ENCODE data around the gene LDB1.
A peak's percentile ranks its signal among the peaks of the same experiment; 100 is the strongest.

Gene LDB1, protein sequence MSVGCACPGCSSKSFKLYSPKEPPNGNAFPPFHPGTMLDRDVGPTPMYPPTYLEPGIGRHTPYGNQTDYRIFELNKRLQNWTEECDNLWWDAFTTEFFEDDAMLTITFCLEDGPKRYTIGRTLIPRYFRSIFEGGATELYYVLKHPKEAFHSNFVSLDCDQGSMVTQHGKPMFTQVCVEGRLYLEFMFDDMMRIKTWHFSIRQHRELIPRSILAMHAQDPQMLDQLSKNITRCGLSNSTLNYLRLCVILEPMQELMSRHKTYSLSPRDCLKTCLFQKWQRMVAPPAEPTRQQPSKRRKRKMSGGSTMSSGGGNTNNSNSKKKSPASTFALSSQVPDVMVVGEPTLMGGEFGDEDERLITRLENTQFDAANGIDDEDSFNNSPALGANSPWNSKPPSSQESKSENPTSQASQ

GRCh38 chr10:102120142-102120990 is at the start of gene LDB1:
Gene LDB1, minus strand, starts transcription at chr10:102120368. Its CDS starts 258 bp downstream, at chr10:102120110.
- DNase-seq (ENCODE audit: low read depth), result peak; percentile 50

- peak; percentile 35 for DNase-seq (ENCODE audit: low read depth)
Observed at GRCh38 chr10:102167861-102168260, 47.7 kb upstream of the LDB1 start.

DNA sequence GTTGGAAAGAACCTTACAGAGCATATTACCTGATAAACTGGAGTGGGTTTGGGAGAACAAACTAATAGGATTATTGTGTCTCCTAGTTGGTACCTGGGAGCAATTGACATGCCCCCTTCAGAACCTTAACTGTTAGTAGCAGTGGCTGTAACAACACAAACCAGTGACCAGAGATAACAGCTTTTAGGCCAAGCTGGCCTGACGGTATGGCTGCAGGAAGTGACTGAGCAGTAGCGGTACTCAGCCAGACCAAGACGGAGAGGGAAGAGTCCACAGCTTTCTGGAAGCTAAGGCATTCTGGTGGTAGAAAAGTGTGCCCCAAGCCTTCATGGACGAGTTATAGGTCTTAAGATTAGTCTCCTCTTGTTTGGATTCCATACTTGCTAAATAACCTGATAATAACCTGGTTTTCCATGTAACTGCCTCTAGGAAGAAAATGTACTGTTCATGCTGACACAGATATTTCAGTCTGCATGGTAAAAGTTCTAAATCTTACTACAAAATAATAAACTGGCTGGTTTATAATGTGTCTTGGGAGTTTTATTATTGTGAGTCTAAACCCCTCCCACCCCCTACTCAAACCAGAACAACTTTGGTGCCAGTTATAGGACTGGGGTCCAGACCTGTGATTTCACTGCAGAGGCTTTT is 43.3 kb upstream of the LDB1 start:
- DNase-seq (ENCODE audit: low read depth), result no peak

DNA sequence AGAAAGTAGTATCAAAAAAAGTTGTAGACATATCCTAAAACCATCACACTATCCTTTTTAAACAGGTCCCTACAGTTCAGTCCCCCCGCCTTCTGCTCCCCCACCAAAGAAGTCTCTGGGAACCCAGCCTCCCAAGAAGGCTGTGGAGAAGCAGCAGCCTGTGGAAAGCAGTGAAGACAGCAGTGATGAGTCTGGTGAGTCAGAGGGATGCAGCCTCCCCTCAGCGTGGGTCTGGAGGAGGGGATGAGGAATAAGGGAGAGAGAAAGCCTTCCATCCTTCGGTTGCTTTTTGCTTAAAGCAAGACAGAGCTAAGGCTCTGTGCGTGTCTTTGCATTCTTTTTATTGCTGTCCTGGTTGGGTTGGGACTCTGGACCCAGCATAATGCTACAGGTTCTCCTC is 39.7 kb upstream of the LDB1 start:
- DNase-seq (ENCODE audit: low read depth), result no peak

DNA sequence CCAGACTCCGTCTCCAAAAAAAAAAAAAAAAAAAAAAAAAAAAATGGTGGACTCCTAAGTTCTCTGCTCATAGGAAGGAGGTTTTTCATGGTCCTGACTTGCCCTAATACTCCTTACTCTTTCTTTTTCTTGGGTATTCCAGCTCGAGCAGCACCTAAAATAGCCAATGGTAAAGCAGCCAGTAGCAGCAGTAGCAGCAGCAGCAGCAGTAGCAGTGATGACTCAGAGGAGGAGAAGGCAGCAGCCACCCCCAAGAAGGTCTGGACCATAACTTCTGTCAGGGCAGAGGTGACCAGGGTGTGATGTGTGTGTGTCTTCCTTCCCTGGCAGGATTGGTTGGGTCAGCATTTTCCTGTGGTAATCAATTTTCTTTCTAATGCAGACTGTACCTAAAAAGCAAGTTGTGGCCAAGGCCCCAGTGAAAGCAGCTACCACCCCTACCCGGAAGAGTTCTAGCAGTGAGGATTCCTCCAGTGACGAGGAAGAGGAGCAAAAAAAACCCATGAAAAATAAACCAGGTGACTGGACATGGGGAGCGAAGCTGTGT is 39.0 kb upstream of the LDB1 start:
- DNase-seq (ENCODE audit: low read depth), result no peak

DNA sequence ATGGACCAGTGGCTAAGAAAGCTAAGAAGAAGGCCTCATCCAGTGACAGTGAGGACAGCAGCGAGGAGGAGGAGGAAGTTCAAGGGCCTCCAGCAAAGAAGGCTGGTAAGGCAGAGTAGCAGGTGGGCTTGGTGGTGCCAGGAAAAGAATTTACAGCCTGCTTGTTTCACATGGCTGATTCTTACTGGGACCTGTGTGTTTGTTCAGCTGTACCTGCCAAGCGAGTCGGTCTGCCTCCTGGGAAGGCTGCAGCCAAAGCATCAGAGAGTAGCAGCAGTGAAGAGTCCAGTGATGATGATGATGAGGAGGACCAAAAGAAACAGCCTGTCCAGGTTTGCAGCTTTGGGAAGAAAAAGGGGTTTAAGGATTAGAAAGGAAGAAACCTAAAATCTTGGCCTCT is 37.1 kb upstream of the LDB1 start:
- no peak for DNase-seq (ENCODE audit: low read depth)

GRCh38 chr10:102154466-102155116 is 34.4 kb upstream of the LDB1 start:
- no peak for DNase-seq (ENCODE audit: low read depth)

- DNase-seq (ENCODE audit: low read depth), result no peak
Observed at GRCh38 chr10:102153093-102153620, 33.0 kb upstream of the LDB1 start.

- no peak for DNase-seq (ENCODE audit: low read depth)
Observed at GRCh38 chr10:102152545-102152890, 32.4 kb upstream of the LDB1 start.

GRCh38 chr10:102151774-102152544 is 31.8 kb upstream of the LDB1 start, which contains the start of gene NOLC1:
Gene NOLC1, plus strand, starts transcription at chr10:102152389. Its CDS starts 22 bp downstream, at chr10:102152411.
- DNase-seq (ENCODE audit: low read depth), result peak; percentile 97

DNA sequence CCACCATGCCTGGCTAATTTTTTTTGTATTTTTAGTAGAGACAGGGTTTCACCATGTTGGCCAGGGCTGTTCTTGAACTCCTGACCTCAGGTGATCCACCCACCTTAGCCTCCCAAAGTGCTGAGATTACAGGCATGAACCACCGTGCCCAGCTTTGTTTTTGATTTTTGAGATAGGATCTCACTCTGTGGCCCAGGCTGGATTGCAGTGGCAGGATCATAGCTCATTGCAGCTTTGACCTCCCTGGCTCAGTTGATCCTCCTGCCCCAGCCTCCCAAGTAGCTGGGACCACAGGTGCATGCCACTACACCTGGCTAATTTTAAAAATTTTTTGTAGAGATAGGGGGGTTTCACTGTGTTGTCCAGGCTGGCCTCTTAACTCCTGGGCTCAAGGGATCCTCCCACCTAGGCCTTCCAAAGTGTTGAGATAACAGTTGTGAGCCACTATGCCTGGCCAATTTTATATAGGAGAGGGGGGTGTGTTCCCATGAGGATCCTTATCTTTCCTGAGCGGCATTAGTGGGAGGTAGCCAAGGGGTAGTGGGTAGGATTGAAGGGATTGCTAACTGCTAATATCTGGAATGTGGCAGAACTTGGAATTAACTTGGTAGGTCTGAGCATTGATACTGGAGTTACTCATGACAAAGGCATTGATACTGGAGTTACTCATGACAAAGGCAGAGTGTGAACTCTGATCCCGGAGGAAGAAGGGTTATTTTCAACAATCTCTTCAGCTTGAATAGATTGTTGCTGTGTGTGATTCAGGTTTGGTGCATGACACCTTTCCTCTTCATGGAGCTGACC is 31.0 kb upstream of the LDB1 start:
- DNase-seq (ENCODE audit: low read depth), result peak; percentile 11

DNA sequence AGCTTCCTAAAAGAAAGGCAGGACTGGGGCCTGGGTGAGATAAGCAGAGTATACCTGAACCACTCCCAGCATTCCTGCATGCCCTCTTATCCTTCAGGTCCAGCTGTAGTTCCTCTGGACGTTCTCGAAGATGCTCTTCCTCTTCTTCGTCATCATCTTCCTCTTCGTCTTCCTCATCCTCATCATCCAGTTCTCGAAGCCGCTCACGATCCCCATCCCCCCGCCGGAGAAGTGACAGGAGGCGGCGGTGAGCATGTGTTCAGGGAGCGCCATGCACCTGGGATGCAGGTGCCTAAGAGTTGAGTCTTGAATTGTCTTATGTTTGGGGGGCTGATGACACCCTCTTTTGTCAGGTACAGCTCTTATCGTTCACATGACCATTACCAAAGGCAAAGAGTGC is 28.1 kb upstream of the LDB1 start:
- DNase-seq (ENCODE audit: low read depth), result no peak

DNA sequence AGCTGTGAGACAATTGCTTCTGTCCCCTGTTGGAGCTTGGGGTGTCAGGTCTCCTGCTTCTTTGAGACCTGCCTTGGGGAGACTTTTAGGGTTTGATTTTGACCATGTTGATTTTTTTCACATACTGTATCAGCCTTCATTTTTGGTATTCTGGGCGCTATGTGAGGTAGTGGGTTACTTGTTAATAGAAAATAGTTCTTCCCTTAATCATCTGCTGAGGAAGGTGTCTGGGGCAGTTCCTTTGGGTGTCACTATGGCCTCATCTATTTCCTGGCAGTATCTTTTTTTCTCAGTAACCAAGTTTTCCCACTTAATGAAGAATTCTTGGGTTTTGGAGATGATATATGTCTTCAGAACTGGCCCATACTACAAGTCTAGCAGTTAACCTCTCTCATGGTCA is 27.4 kb upstream of the LDB1 start:
- DNase-seq (ENCODE audit: low read depth), result no peak

- DNase-seq (ENCODE audit: low read depth), result no peak
Observed at GRCh38 chr10:102146971-102147428, 26.8 kb upstream of the LDB1 start.

- DNase-seq (ENCODE audit: low read depth), result no peak
Observed at GRCh38 chr10:102141583-102142107, 21.5 kb upstream of the LDB1 start.

- DNase-seq (ENCODE audit: low read depth), result no peak
Observed at GRCh38 chr10:102140913-102141540, 20.9 kb upstream of the LDB1 start.

- no peak for DNase-seq (ENCODE audit: low read depth)
Observed at GRCh38 chr10:102140218-102140617, 20.1 kb upstream of the LDB1 start.

DNA sequence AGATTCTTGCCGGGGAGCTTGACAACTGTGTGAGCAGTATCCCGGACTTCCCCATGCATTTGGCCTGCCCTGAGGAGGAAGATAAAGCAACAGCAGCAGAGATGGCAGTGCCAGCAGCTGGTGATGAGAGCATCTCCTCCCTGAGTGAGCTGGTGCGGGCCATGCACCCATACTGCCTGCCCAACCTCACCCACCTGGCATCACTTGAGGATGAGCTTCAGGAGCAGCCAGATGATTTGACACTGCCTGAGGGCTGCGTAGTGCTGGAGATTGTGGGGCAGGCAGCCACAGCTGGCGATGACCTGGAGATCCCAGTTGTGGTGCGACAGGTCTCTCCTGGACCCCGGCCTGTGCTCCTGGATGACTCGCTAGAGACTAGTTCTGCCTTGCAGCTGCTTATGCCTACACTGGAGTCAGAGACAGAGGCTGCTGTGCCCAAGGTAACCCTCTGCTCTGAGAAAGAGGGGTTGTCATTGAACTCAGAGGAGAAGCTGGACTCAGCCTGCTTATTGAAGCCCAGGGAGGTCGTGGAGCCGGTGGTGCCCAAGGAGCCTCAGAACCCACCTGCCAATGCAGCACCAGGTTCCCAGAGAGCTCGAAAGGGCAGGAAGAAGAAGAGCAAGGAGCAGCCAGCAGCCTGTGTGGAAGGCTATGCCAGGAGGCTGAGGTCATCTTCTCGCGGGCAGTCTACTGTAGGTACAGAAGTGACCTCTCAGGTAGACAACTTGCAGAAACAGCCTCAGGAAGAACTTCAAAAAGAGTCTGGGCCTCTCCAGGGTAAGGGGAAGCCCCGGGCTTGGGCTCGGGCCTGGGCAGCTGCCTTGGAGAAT is 19.3 kb upstream of the LDB1 start:
- DNase-seq (ENCODE audit: low read depth), result no peak
